ENCODE data around the gene MERTK.

DNA sequence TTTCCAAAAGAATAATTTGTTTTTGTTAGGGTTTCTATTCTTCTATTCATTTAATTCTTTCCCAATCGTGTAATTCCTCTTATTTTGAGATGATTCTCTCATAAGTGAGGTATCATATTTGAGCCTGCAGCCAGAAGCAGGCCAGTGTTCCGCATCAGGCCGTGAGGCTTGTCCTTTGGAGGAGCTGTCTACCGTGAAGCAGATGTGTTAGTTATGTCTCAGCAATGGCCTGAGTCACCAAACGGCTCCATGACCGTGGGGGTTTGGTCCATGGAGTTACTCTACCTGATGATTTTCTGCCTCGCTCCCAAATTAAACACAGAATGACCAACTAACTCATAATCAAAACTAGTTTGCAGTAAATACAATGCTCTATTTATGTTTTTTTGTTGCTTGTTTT, 92.4 kb downstream of the MERTK start:
- TF ChIP-seq GATA3 (IDR thresholded peaks at IDR 0.05; ENCODE audit: low read depth, low read length) (no peak), GATA2 (IDR thresholded peaks at IDR 0.05; ENCODE audit: low read depth, low read length) (no peak)

All from SH-SY5Y (cell line).